Purkinje cell (primary cell): ENCODE measurements around the gene ENPP3. TPM values are rescaled to one million over a fixed set of nuclear protein-coding genes. Genes with fewer than 3 reads are reported as not detected.

Experiments
- polyA plus RNA-seq: library from polyadenylated mRNA; unstranded; fragments of >200 nt; fragmentation: Nextera tagmentation; gene quantifications from 2 replicates; pipeline ENCODE4 v1.2.1, GENCODE V29; 2014

Gene ENPP3
- polyA plus RNA-seq, result 0.26 TPM in 1 of 2 replicates, not detected in the other

GRCh38 chr6:131636880-131637792 is at the start of gene ENPP3:
Gene ENPP3 (plus strand): TSS chr6:131637302. CDS start chr6:131637385, 83 bp downstream.

GRCh38 chr6:131627724-131628682 is 9.1 kb upstream of the ENPP3 start, which contains the start of gene MED23:
Gene MED23 (minus strand): TSS chr6:131628242. CDS start chr6:131628049, 193 bp downstream.

GRCh38 chr6:131710917-131711316 is 73.8 kb downstream of the ENPP3 start, which contains the start of gene CTAGE9:
Gene CTAGE9 (minus strand): TSS chr6:131711017. CDS start chr6:131711017, 0 bp downstream.

Other genes with a start within 250 kb of the ENPP3 start
- gene ARG1, start 64.1 kb upstream of the ENPP3 start, polyA plus RNA-seq, result not detected in 2 replicates
- 11.3 and 13.9 TPM in 2 replicates for gene MED23, start 9.1 kb upstream of the ENPP3 start, polyA plus RNA-seq
- not detected in 2 replicates for gene OR2A4, start 64.1 kb downstream of the ENPP3 start, polyA plus RNA-seq
- gene CTAGE9, start 73.7 kb downstream of the ENPP3 start, polyA plus RNA-seq, result not detected in 2 replicates
- 3.1 and 7.2 TPM in 2 replicates for gene ENPP1, start 170.7 kb downstream of the ENPP3 start, polyA plus RNA-seq